CD14-positive monocyte (primary cell): Measurements from ENCODE around the gene SLC16A13. TPM values are rescaled to one million over a fixed set of nuclear protein-coding genes. Genes with fewer than 3 reads are reported as not detected.

Experiments used
- DNase-seq, 3 donors: peaks; one replicate each; pipeline ENCODE4 v3.0.0-alpha.2; 2011 to 2022
- H2AFZ ChIP-seq: 2 replicates; pipeline ENCODE4 v1.6.0; 2012; ENCODE audit warnings: mild to moderate bottlenecking, low read depth, low read length, inconsistent platforms; ENCODE audit not compliant: insufficient read depth, poor library complexity, severe bottlenecking
- H3K27ac ChIP-seq, 2 donors: 1 replicate in 1 of 2; 2 replicates in 1 of 2; pipeline ENCODE4 v1.5.1; 2012 to 2013; ENCODE audit warnings: low read length in 2 of 2, control low read depth in 1 of 2, inconsistent platforms in 1 of 2, low read depth in 1 of 2, mild to moderate bottlenecking in 1 of 2
- H3K27me3 ChIP-seq, 2 donors: one replicate each; pipeline versions ENCODE4 v1.6.0 to v1.6.1; 2011 to 2013; ENCODE audit warnings: low read length in 2 of 2; ENCODE audit not compliant: control insufficient read depth in 2 of 2, insufficient read depth in 2 of 2
- H3K36me3 ChIP-seq, 2 donors: replicated peaks in 1 of 2; 1 replicate in 1 of 2; 2 replicates in 1 of 2; pipeline versions ENCODE4 v1.5.1 to v1.6.1; 2012 to 2013; ENCODE audit warnings: low read length in 2 of 2, control low read depth in 1 of 2, inconsistent platforms in 1 of 2, mild to moderate bottlenecking in 1 of 2; ENCODE audit not compliant: insufficient read depth in 2 of 2, control insufficient read depth in 1 of 2
- H3K4me1 ChIP-seq, 2 donors: 1 replicate in 1 of 2; 2 replicates in 1 of 2; pipeline versions ENCODE4 v1.5.1 to v1.6.1; 2012 to 2013; ENCODE audit warnings: low read length in 2 of 2, control low read depth in 1 of 2, inconsistent platforms in 1 of 2, mild to moderate bottlenecking in 1 of 2, moderate library complexity in 1 of 2; ENCODE audit not compliant: insufficient read depth in 2 of 2, control insufficient read depth in 1 of 2
- H3K4me2 ChIP-seq: replicated peaks from 2 replicates; pipeline ENCODE3; 2012; ENCODE audit warnings: low read length, moderate library complexity, mild to moderate bottlenecking; ENCODE audit not compliant: poor library complexity, severe bottlenecking; ENCODE audit errors: extremely low read depth
- H3K4me3 ChIP-seq, 3 experiments: fragments of 200-600 bp in 1 of 3; sonication (generic) in 1 of 3; replicated peaks in 1 of 3; 1 replicate in 2 of 3; 2 replicates in 1 of 3; pipeline ENCODE4 v1.5.1; 2011 to 2013; ENCODE audit warnings: low read length in 3 of 3, mild to moderate bottlenecking in 3 of 3, control low read depth in 2 of 3, low read depth in 2 of 3, inconsistent platforms in 1 of 3, moderate library complexity in 1 of 3
- H3K79me2 ChIP-seq: 2 replicates; pipeline ENCODE4 v1.6.0; 2012; ENCODE audit warnings: mild to moderate bottlenecking, control low read depth, inconsistent platforms, low read length, moderate library complexity; ENCODE audit not compliant: insufficient read depth
- H3K9ac ChIP-seq: 2 replicates; pipeline ENCODE4 v1.6.0; 2017; ENCODE audit warnings: low read length, mild to moderate bottlenecking; ENCODE audit not compliant: insufficient read depth, poor library complexity, severe bottlenecking
- H3K9me3 ChIP-seq, 2 donors: replicated peaks in 1 of 2; 1 replicate in 1 of 2; 2 replicates in 1 of 2; pipeline versions ENCODE4 v1.5.1 to v1.6.1; 2012 to 2013; ENCODE audit warnings: low read length in 2 of 2, control low read depth in 1 of 2; ENCODE audit not compliant: control insufficient read depth in 1 of 2, insufficient read depth in 1 of 2
- H4K20me1 ChIP-seq: 2 replicates; pipeline ENCODE4 v1.6.0; 2012; ENCODE audit warnings: mild to moderate bottlenecking, low read length, control low read depth, moderate library complexity; ENCODE audit not compliant: insufficient read depth
- H3K27ac Mint-ChIP-seq, 7 donors: one replicate each; pipeline ENCODE4 v1.8.0; 2020; ENCODE audit warnings: mild to moderate bottlenecking in 7 of 7, mixed read lengths in 7 of 7, moderate library complexity in 6 of 7, inconsistent platforms in 2 of 7
- H3K27me3 Mint-ChIP-seq, 3 donors: one replicate each; pipeline ENCODE4 v1.8.0; 2021 to 2022; ENCODE audit warnings: low read depth in 3 of 3, mild to moderate bottlenecking in 3 of 3, mixed read lengths in 3 of 3, moderate library complexity in 3 of 3, inconsistent platforms in 1 of 3
- H3K36me3 Mint-ChIP-seq, 2 donors: one replicate each; pipeline ENCODE4 v1.8.0; 2020; ENCODE audit warnings: mixed read lengths in 2 of 2, inconsistent platforms in 1 of 2, mild to moderate bottlenecking in 1 of 2
- H3K4me1 Mint-ChIP-seq: one replicate; pipeline ENCODE4 v1.8.0; 2020; ENCODE audit warnings: mild to moderate bottlenecking, mixed read lengths
- H3K4me3 Mint-ChIP-seq, 2 donors: one replicate each; pipeline ENCODE4 v1.8.0; 2020; ENCODE audit warnings: mild to moderate bottlenecking in 2 of 2, mixed read lengths in 2 of 2, moderate library complexity in 1 of 2
- H3K9me3 Mint-ChIP-seq, 7 donors: one replicate each; pipeline ENCODE4 v1.8.0; 2020 to 2022; ENCODE audit warnings: mixed read lengths in 7 of 7, mild to moderate bottlenecking in 6 of 7, moderate library complexity in 6 of 7, inconsistent platforms in 2 of 7
- WGBS: methylation state at CpG from one replicate; pipeline ENCODE4 v1.1.5; 2013; ENCODE audit warnings: missing lambda C conversion rate; ENCODE audit not compliant: insufficient coverage; 5-methylcytosine and 5-hydroxymethylcytosine counted together
- intact Hi-C, 2 donors: fragments of 100-400 bp; cut with micrococcal nuclease; formaldehyde crosslinking; loops; one replicate each; pipeline versions ENCODE4 v1.15.0 to v1.15.1; 2023
- polyA plus RNA-seq, 3 donors: library from polyadenylated mRNA; depleted of rRNA in 1 of 3; unstranded in 2 of 3; stranded (reverse) in 1 of 3; fragments of 300-500 nt in 2 of 3; fragments of >200 nt in 1 of 3; fragmentation: Illumina TruSeq in 2 of 3; gene quantifications; 1 replicate in 2 of 3; 2 replicates in 1 of 3; pipeline ENCODE4 v1.2.3, GENCODE V29; 2012 to 2021
- TF ChIP-seq, protein P1 (sequence below): fragments of 200-600 bp; IDR thresholded peaks from one replicate; pipeline ENCODE4 v1.8.0; 2022; ENCODE audit warnings: antibody characterized with exemption, mild to moderate bottlenecking

SLC16A13 gene
- polyA plus RNA-seq, 3 donors, result 0.93 to 3.1 (median 2.2) TPM

DNA sequence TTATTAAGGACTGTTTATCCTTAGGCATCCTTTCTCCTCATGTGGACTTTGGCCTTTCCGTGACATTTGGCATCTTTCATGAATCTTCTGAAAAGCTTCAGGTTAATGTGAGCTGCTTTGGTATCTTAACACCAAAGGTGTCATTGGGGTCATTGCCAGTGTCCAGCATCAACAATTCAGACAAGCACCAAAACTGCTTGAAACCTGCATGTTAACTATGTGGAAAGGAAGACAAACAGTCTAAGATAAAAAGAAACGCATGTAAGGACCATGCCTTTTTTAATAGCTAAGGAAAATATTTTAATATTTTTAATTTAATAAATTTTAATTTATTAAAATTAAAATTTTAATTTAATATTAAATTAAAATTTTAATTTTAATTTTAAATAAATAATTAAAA is 32.1 kb upstream of the SLC16A13 start:
- Histone ChIP-seq H3K27ac (no peak overlapping the region), H3K27me3 (no peaks in the 10 kb centered on the region), H2AFZ (no peak overlapping the region), H3K9ac (no peak overlapping the region), H4K20me1 (peaks cover 90% of the 10 kb centered on the region), H3K9me3 (no peaks in the 10 kb centered on the region), H3K4me1 (no peaks in the 10 kb centered on the region), H3K79me2 (peaks cover 37% of the 10 kb centered on the region), H3K4me3 (no peak overlapping the region), H3K4me2 (no peak overlapping the region), H3K36me3 (peaks cover 47 to 72% of the 10 kb centered on the region in 2 donors)
- TF ChIP-seq, protein P1, sequence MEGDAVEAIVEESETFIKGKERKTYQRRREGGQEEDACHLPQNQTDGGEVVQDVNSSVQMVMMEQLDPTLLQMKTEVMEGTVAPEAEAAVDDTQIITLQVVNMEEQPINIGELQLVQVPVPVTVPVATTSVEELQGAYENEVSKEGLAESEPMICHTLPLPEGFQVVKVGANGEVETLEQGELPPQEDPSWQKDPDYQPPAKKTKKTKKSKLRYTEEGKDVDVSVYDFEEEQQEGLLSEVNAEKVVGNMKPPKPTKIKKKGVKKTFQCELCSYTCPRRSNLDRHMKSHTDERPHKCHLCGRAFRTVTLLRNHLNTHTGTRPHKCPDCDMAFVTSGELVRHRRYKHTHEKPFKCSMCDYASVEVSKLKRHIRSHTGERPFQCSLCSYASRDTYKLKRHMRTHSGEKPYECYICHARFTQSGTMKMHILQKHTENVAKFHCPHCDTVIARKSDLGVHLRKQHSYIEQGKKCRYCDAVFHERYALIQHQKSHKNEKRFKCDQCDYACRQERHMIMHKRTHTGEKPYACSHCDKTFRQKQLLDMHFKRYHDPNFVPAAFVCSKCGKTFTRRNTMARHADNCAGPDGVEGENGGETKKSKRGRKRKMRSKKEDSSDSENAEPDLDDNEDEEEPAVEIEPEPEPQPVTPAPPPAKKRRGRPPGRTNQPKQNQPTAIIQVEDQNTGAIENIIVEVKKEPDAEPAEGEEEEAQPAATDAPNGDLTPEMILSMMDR, result no peak
- peaks cover 0 to 1% (median 0%) of the 10 kb centered on the region in 3 donors for H3K27me3 Mint-ChIP-seq
- no peaks in the 10 kb centered on the region for H3K9me3 Mint-ChIP-seq
- H3K27ac Mint-ChIP-seq, result no peak overlapping the region
- no peak overlapping the region for H3K4me3 Mint-ChIP-seq
- no CpG with 5 or more reads among the region's 2 CpGs for WGBS
- intact Hi-C loops, result loop anchor here (2.0 kb wide), 1 partner anchor 91 kb away; no protein-coding TSS in a partner anchor
- peaks cover 13% of the 10 kb centered on the region for H3K4me1 Mint-ChIP-seq
- DNase-seq, result no peak
- peaks cover 62 to 68% of the 10 kb centered on the region in 2 donors for H3K36me3 Mint-ChIP-seq

DNA sequence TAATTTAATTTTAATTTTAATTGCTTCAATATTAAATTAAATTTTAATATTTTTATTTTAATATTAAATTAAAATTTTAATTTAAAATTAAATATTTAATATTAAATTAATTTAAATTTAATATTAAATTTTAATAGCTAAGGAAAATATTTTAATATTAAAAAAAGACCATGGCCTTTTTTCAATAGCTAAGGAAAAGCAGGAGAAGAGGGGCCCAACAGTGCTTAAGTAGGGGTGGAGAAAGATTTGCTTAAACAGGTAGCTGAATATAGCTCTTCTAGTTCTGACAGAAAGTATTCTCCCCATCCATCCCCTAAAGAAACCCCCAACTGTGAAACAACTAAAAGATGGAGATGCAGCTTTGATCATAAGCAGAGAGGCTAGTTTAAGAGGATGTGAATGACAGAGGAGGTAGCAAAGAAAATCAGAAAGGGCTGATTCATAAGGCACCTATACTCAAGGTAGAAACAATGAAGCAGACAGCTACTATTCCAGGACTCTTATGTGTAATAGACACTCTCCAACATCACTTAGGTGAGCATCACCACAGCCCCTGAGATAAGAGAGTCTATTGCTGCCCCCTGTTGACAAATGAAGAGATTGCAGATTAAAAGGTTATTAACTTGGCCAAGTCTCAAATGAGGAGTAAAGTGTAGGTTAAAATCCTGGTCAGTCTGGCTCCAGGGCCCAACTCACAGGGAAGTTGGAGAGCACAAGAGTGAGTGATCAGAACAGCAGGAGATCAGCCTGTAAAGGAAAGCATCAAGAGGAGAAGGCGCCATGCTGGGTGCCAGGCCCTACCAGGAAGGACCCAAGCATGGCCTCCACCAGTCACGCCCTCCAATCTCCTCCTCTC is 31.2 kb upstream of the SLC16A13 start:
- no CpG with 5 or more reads among the region's 2 CpGs for WGBS
- H3K9me3 ChIP-seq, result no peaks in the 10 kb centered on the region
- H3K9ac ChIP-seq, result no peak overlapping the region
- intact Hi-C loops, result loop anchor here (2.0 kb wide), 1 partner anchor 92 kb away; no protein-coding TSS in a partner anchor
- H3K4me3 ChIP-seq, result no peak overlapping the region
- peaks cover 43 to 69% of the 10 kb centered on the region in 2 donors for H3K36me3 ChIP-seq
- peaks cover 3 to 6% of the 10 kb centered on the region in 2 donors for H3K4me1 ChIP-seq
- Mint-ChIP-seq H3K9me3 (no peaks in the 10 kb centered on the region), H3K27me3 (peaks cover 0 to 1% (median 0%) of the 10 kb centered on the region in 3 donors), H3K27ac (peak overlapping the region in 4 of 7 donors; percentile 36 to 86 (median 69)), H3K4me1 (peaks cover 21% of the 10 kb centered on the region), H3K4me3 (no peak overlapping the region), H3K36me3 (peaks cover 61 to 67% of the 10 kb centered on the region in 2 donors)
- no peak overlapping the region for H2AFZ ChIP-seq
- no peak overlapping the region for H3K27ac ChIP-seq
- H4K20me1 ChIP-seq, result peaks cover 88% of the 10 kb centered on the region
- no peak overlapping the region for H3K4me2 ChIP-seq
- peak; percentile 47 to 73 (median 65) for DNase-seq
- peaks cover 45% of the 10 kb centered on the region for H3K79me2 ChIP-seq
- H3K27me3 ChIP-seq, result no peaks in the 10 kb centered on the region
- TF ChIP-seq, protein P1, result peak; percentile 85
